ENCODE measurements around the gene HECW1.
A peak's percentile ranks its signal among the peaks of the same experiment; 100 is the strongest.

Gene HECW1

DNA sequence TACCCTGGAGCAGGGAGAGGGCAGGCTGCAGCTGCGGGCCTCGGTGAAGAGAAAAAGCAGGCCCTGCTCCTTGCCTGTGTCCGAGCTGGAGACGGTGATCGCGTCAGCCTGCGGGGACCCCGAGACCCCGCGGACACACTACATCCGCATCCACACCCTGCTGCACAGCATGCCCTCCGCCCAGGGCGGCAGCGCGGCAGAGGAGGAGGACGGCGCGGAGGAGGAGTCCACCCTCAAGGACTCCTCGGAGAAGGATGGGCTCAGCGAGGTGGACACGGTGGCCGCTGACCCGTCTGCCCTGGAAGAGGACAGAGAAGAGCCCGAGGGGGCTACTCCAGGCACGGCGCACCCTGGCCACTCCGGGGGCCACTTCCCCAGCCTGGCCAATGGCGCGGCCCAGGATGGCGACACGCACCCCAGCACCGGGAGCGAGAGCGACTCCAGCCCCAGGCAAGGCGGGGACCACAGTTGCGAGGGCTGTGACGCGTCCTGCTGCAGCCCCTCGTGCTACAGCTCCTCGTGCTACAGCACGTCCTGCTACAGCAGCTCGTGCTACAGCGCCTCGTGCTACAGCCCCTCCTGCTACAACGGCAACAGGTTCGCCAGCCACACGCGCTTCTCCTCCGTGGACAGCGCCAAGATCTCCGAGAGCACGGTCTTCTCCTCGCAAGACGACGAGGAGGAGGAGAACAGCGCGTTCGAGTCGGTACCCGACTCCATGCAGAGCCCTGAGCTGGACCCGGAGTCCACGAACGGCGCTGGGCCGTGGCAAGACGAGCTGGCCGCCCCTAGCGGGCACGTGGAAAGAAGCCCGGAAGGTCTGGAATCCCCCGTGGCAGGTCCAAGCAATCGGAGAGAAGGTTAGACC, 332.5 kb downstream of the HECW1 start:
- DNase-seq = no peak

DNA sequence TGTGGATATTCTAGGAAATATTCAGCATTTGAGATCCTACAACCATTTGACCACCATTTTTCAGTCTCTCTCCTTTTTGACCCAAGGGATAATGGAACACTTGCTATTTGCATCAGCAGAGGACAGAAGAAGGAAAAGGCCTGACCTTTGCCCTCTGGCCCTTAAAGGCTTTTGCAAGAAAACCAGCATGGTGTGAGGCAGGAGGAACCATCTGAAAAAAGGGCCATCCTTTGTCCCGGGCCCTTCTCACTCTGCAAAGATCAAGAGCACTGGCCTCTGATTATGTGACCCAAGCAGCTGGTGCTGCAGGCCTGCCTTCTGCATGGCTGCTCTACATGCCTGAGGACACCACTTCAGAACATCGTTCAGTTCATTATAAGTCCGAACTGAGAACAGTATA, 337.1 kb downstream of the HECW1 start:
- DNase-seq = peak; percentile 55

- DNase-seq = no peak
Measured at GRCh38 chr7:43450894-43451293, 338.4 kb downstream of the HECW1 start.

DNA sequence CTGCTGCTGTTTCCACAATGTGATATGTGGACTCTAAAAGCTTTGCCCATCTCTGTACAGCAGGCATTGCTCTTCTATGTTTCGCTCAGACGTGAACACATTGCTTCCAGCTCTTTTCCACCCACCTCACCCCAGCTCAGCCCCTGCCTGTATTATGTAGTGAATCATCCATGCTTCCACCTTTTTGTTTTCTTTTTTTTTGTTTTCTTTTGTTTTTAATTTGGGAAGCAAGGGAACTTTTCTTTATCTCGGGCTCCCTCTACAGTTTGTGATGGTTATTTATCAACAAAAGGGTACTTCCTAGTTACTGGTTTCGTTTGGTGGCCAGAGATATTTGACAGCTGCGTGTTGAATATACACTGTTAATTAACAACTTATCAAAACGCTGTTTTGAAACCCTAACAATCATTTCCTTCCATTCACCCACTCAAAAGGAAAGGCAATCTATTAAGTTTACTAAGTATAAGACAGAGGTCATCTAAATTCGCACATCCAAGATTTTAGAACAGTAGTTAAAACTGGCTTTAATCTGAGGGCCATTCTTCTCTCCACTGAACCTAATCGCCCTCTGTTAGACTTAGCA, 342.6 kb downstream of the HECW1 start:
- peak; percentile 73 for DNase-seq

- DNase-seq = no peak
Measured at GRCh38 chr7:43456200-43456599, 343.8 kb downstream of the HECW1 start.

DNA sequence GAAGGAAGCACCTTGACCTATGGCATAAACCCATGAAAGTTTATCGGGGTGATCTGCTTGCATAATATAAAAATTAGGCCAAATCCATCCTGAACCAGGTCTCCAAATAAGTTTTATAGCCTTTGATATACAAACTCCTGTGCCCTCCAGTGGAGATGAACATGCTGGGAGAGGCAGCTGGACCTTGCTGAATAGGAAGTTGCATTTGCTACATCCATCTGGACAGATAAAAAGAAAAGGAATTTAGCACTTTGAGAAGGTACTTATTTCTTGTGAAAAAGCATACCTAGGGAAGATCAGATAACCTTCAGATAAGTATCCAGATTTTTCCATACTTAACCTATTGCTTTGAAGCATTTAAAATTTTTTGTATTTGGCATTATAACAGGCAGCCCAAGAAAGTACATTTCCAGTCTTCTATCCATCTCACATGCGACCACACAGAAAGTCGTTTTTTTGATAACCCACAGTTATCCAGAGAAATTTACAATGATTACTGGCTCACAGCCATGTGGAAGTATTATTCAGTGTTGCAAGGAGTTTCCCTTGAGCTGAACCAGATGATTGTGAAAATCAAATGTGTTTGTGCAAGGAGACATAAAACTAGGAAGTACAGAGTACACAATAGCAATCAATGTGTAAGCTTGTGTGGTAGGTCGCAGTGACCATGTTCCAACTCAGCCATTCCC, 346.0 kb downstream of the HECW1 start:
- DNase-seq = no peak

DNA sequence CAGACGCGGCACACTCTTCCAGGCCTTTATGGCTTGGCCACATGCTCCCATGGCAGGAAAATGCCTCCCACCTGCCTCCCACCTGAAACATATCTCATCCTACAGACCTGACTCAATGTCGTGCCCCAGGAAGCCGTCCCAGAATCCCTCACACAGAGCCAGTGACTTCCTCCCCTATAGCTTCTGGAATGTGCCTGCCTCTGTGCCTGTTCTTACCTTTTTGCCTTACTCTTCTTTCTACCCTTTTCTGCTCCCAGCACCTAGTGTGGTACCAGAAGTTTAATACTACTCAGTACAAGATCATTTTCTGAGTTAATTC, 346.5 kb downstream of the HECW1 start:
- DNase-seq = no peak

- DNase-seq = no peak
Measured at GRCh38 chr7:43460733-43461348, 348.4 kb downstream of the HECW1 start.

GRCh38 chr7:43461349-43462024, 349.0 kb downstream of the HECW1 start:
- no peak for DNase-seq

- DNase-seq = no peak
Measured at GRCh38 chr7:43462836-43463235, 350.4 kb downstream of the HECW1 start.

DNA sequence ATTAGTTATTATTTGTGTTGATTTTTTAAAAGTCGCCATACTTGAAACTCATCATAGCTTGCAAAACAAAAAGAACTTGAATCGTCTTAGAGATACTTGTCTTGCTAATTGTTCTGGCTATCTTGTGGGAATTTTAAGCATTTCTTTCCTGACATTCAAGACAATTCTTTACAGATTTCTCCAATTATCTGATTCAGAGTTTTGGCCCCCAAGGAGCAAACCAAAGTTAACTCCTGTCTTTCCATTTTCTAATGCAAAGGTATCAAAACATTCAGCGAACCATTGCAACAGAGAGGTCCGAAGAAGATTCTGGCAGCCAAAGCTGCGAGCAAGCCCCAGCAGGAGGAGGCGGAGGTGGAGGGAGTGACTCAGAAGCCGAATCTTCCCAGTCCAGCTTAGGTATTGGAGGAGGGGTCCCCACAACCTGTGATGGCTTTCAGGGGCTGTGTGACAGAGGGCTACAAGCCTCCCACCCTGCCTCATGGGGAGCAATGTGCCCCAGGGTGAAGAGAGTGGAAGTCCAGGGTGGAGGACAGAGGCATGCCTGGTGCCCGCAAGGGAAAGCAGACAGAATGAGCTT, 351.0 kb downstream of the HECW1 start:
- DNase-seq = no peak

- no peak for DNase-seq
Measured at GRCh38 chr7:43465581-43466554, 353.4 kb downstream of the HECW1 start.

DNA sequence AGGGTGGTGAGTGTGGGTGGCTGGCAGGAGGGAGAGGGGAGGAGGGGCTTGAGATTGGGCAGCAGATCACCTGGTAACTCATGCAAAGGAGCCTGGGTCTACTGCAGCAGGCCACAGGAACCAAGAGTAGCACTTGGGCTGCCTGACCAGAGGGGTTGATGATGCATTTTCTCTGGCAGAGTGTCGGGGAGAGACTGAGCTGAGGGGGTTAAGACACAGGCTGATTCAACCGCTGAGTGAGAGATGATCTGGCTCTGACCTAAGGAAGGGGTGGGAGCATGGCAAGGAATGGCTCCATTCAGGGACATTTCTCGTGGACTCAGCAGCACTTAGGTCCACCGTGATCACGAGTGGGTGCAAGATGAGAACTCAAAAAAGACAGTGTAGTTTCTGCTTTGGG, 355.0 kb downstream of the HECW1 start:
- DNase-seq = no peak

DNA sequence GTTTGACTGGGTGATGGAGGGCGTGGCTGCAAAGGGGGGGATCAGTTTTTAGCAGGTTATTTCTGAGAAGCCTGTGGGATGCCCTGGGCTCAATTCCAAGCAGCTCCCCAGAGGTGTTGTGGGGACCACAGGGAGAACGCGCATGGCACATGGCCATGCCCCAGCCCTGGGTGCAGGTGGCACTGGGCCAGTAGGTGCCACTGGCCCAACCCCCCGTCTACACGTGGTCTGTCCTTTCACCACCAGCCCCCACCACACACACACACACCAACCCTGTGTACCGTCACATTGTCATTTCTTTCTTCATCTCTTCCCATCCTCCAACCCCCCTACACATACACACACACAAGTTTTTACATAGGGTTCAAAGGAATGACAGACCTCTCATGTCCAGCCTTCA, 355.4 kb downstream of the HECW1 start:
- DNase-seq = no peak

GRCh38 chr7:43469051-43469450, 356.6 kb downstream of the HECW1 start:
- no peak for DNase-seq

GRCh38 chr7:43470110-43470509, 357.7 kb downstream of the HECW1 start:
- DNase-seq = no peak

DNA sequence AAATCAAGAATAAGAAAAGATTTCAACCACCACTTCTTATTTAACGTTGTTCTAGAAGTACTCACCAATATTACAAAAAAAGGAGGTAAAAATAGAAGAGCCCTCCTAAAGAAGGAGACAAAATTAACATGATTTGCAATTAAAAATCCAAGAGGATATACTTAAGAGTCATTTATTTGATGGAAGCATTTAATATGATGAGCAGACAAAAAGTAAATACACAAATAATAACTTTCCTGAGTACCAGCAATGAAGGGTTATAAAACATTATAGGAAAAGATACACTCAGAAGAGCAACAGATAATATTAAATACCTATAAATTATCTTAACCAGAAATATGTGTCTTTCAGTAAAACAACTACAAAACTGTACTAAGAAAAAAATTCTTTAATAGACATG, 363.5 kb downstream of the HECW1 start:
- no peak for DNase-seq

DNA sequence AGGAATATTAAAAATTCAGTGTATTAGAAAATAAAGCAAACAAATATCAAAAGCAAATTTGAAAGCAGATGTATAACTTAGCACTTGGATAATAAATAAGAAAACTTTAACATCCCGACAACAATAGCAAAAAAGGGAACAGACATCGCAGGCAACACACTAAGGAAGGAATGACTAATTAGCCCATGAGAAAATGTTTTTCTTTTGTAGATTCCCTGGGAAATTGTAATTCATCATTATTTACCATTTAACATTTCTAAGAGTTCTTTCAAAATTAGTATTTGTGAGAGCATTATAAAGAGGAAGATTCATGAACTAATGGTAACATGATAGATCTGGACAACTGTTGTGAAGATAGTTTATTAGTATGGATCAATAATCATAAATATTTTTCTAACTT, 364.4 kb downstream of the HECW1 start:
- no peak for DNase-seq

- DNase-seq = no peak
Measured at GRCh38 chr7:43479042-43479441, 366.6 kb downstream of the HECW1 start.

DNA sequence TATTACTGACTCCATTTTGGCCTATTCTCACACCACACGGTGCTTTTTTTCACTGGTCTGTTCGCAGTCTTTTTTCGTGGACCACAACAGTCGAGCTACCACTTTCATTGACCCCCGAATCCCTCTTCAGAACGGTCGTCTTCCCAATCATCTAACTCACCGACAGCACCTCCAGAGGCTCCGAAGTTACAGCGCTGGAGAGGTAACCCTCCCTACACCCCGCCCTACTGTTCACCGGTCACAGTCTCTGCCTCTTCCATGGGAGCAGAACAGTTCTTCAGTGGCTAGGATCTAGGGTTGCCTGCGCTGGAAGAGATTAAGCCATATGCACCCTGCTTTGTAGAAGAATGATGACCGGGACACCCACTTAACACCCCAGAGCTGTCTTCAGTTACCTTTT, 367.1 kb downstream of the HECW1 start:
- no peak for DNase-seq

- no peak for DNase-seq
Measured at GRCh38 chr7:43480581-43480980, 368.1 kb downstream of the HECW1 start.

Measured in eye (tissue), 1 donor.